ENCODE measurements around the gene ZNF689. TPM values are rescaled to one million over a fixed set of nuclear protein-coding genes. Genes with fewer than 3 reads are reported as not detected.

ZNF689 gene
- total RNA-seq, 1 experiment from 2014 or later, result 21.1 TPM

GRCh38 chr16:30622455-30623032 lies 12.4 kb upstream of the ZNF689 start:
- no peak overlapping the region for H2BK5ac ChIP-seq (ENCODE audit: insufficient read length, low read length)
- no CpG with 5 or more reads among the region's 10 CpGs for WGBS (ENCODE audit: extremely low coverage, insufficient read length, low lambda C conversion rate)
- no peaks in the 10 kb centered on the region for H3K4me1 ChIP-seq (ENCODE audit: insufficient read depth, low read length)
- no peak overlapping the region for H3K14ac ChIP-seq (ENCODE audit: insufficient read depth, low read length)
- no peak overlapping the region for H4K91ac ChIP-seq (ENCODE audit: insufficient read length, low read depth, low read length)
- H3K79me1 ChIP-seq (ENCODE audit: insufficient read depth, low read depth, low read length, poor library complexity, severe bottlenecking), result no peaks in the 10 kb centered on the region
- Mint-ChIP-seq H3K4me1 (peaks cover 12 to 13% of the 10 kb centered on the region in 2 experiments), H3K27ac (no peak overlapping the region), H3K27me3 (ENCODE audit: low read depth) (peaks cover 21% of the 10 kb centered on the region), H3K9me3 (no peaks in the 10 kb centered on the region; a peak in 1 of 5 replicates), H3K4me3 (no peak overlapping the region), H3K36me3 (ENCODE audit: insufficient read depth in 1 of 3, low read depth in 3 of 3) (no peaks in the 10 kb centered on the region)
- H4K8ac ChIP-seq (replicated peaks; ENCODE audit: insufficient read length, low read depth, low read length), result no peak overlapping the region
- H3T11ph ChIP-seq (ENCODE audit: low read length), result no peak overlapping the region
- H3K9ac ChIP-seq (ENCODE audit: extremely low read depth, insufficient read length, low read length), result no peak overlapping the region
- H3K4ac ChIP-seq (ENCODE audit: low read depth, low read length), result no peak overlapping the region
- no peak overlapping the region for H3K56ac ChIP-seq (ENCODE audit: insufficient read length, low read depth, low read length)
- H3K27ac ChIP-seq (ENCODE audit: insufficient read length, low read depth, low read length), result no peak overlapping the region
- no peak overlapping the region for H3K18ac ChIP-seq (ENCODE audit: insufficient read length, low read depth, low read length)
- H2BK15ac ChIP-seq (ENCODE audit: low read depth, low read length), result no peak overlapping the region
- DNase-seq, result no peak
- H2BK120ac ChIP-seq (ENCODE audit: low read depth, low read length, poor library complexity, severe bottlenecking), result no peak overlapping the region
- no peak for TF ChIP-seq CTCF (conservative IDR thresholded peaks at IDR 0.05)
- H2AK5ac ChIP-seq (ENCODE audit: insufficient read length, low read length), result no peak overlapping the region
- no peaks in the 10 kb centered on the region for H3K9me3 ChIP-seq (ENCODE audit: control insufficient read depth, low read depth, low read length)
- no peak overlapping the region for H2AFZ ChIP-seq (ENCODE audit: low read length)
- H2BK20ac ChIP-seq (ENCODE audit: low read depth, low read length, poor library complexity, severe bottlenecking), result no peak overlapping the region
- H3K27me3 ChIP-seq (ENCODE audit: insufficient read depth, low read length), result no peaks in the 10 kb centered on the region
- H3K79me2 ChIP-seq (ENCODE audit: insufficient read depth, low read length), result no peaks in the 10 kb centered on the region
- H4K5ac ChIP-seq (ENCODE audit: insufficient read length, low read depth, low read length), result no peak overlapping the region
- H2BK12ac ChIP-seq (ENCODE audit: insufficient read length, low read depth, low read length), result no peak overlapping the region
- no peaks in the 10 kb centered on the region for H3K23me2 ChIP-seq (ENCODE audit: insufficient read length, low read depth, low read length, poor library complexity, severe bottlenecking)
- H4K20me1 ChIP-seq (ENCODE audit: control insufficient read depth, insufficient read depth, insufficient read length), result no peaks in the 10 kb centered on the region
- no peak overlapping the region for H3K23ac ChIP-seq (ENCODE audit: insufficient read length, low read depth, low read length)
- H3K4me2 ChIP-seq (ENCODE audit: insufficient read depth, insufficient read length, low read length), result no peak overlapping the region

Measured in H9 (cell line).